Colonic mucosa (tissue), 4 donors: ENCODE results near the gene FLT1. TPM values are rescaled to one million over a fixed set of nuclear protein-coding genes. Genes with fewer than 3 reads are reported as not detected.

Experiments
- DNase-seq: peaks from one replicate; pipeline ENCODE4 v3.0.0-alpha.2; 2020
- H3K27ac ChIP-seq: fragments of 200-600 bp; one replicate; pipeline ENCODE4 v1.8.0; 2021
- H3K27me3 ChIP-seq: fragments of 200-600 bp; one replicate; pipeline ENCODE4 v1.8.0; 2021
- H3K36me3 ChIP-seq: fragments of 200-600 bp; one replicate; pipeline ENCODE4 v1.8.0; 2021
- H3K4me1 ChIP-seq: fragments of 200-600 bp; one replicate; pipeline ENCODE4 v1.8.0; 2021; ENCODE audit warnings: mild to moderate bottlenecking
- H3K4me3 ChIP-seq: fragments of 200-600 bp; one replicate; pipeline ENCODE4 v1.8.0; 2021
- H3K9ac ChIP-seq, 2 donors: one replicate each; pipeline ENCODE4 v1.7.0; 2013; ENCODE audit warnings: control low read depth in 2 of 2, low read depth in 2 of 2, low read length in 2 of 2
- H3K9me3 ChIP-seq: fragments of 200-600 bp; one replicate; pipeline ENCODE4 v1.8.0; 2021
- CTCF ChIP-seq: fragments of 200-600 bp; IDR thresholded peaks from one replicate; pipeline ENCODE4 v1.8.0; 2022; ENCODE audit warnings: antibody characterized with exemption, mild to moderate bottlenecking
- intact Hi-C: fragments of 100-400 bp; cut with DNase I; formaldehyde crosslinking; loops from one replicate; pipeline ENCODE4 v1.14.1; 2022
- total RNA-seq, 2 donors: library from RNA; stranded (reverse); fragmentation: NEBNext Ultra II Directional in 1 of 2; extraction: Animal tissue kit (Norgen Biotek cat#: 25700) in 1 of 2; gene quantifications; one replicate each; pipeline ENCODE4 v1.2.1, GENCODE V29; 2021
- donor health status: healthy.
- donor health status: DM: no; HTN: no; CAD: no.
- donor health status: DM: no; HTN: no; CAD: no.

The FLT1 gene
- total RNA-seq, 2 donors from 2014 or later, result 4.7 to 16.6 TPM

DNA sequence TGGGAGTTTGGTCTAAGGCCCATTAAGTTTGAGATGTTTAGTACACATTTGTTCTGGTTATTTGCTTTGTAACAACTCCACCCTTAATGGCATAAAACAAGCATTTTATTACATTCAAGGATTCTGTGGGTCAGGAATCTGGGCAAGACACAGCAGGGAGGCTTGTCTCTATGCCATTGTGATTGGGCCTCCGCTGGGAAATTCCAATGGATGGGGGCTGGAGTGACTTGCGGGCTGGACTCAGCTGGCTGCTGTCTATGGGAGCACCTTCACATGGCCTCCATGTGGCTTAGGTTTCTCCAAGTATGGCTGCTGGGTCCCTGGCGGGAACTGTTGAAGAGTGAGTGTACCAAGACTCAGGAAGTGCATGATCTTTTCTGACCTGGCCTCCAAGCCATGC lies 197.6 kb downstream of the FLT1 start:
- no peak for DNase-seq

GRCh38 chr13:28286263-28286662 lies 208.7 kb downstream of the FLT1 start:
- no peak for TF ChIP-seq CTCF
- intact Hi-C loops, result no loop called here
- no peak overlapping the region for H3K9ac ChIP-seq

More for the DNA sequence above, 197.6 kb downstream of the FLT1 start:
- Histone ChIP-seq H3K27me3 (no peaks in the 10 kb centered on the region), H3K9ac (no peak overlapping the region), H3K36me3 (no peaks in the 10 kb centered on the region), H3K4me3 (no peak overlapping the region), H3K4me1 (no peaks in the 10 kb centered on the region), H3K27ac (no peak overlapping the region), H3K9me3 (no peaks in the 10 kb centered on the region)
- intact Hi-C loops, result no loop called here
- no peak for TF ChIP-seq CTCF

DNA sequence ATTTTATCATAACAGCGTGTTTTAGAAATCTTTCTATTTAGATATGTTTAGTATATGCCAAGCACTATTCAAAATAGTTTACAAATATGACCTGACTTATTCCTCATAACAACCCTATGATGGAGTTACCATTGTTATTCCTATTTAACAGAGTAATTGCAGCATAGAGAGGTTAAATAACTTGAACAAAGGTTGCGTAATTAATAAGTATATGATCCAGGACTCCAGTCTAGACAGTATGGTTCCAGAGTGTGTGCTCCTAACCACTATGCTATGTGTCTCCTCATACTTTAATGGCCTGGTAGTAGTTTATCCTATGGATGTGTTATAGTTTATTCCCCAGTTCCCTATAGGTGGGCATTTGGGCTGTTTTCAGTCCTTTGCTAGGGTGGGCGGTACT lies 211.3 kb downstream of the FLT1 start:
- Histone ChIP-seq H3K4me3 (no peak overlapping the region), H3K36me3 (no peaks in the 10 kb centered on the region), H3K4me1 (no peaks in the 10 kb centered on the region), H3K9ac (no peak overlapping the region), H3K27me3 (no peaks in the 10 kb centered on the region), H3K27ac (no peak overlapping the region), H3K9me3 (no peaks in the 10 kb centered on the region)
- DNase-seq, result no peak
- no peak for TF ChIP-seq CTCF
- intact Hi-C loops, result no loop called here

More at GRCh38 chr13:28286263-28286662, 208.7 kb downstream of the FLT1 start:
- H3K27me3 ChIP-seq, result no peaks in the 10 kb centered on the region
- no peak overlapping the region for H3K27ac ChIP-seq
- H3K9me3 ChIP-seq, result no peaks in the 10 kb centered on the region
- DNase-seq, result no peak
- no peaks in the 10 kb centered on the region for H3K4me1 ChIP-seq
- H3K36me3 ChIP-seq, result no peaks in the 10 kb centered on the region
- H3K4me3 ChIP-seq, result no peak overlapping the region

- no peak overlapping the region for H3K9ac ChIP-seq
- intact Hi-C loops, result no loop called here
- H3K36me3 ChIP-seq, result no peaks in the 10 kb centered on the region
- H3K9me3 ChIP-seq, result no peaks in the 10 kb centered on the region
- no peak for DNase-seq
- H3K27me3 ChIP-seq, result no peaks in the 10 kb centered on the region
- H3K4me3 ChIP-seq, result no peak overlapping the region
- no peak for TF ChIP-seq CTCF
- H3K27ac ChIP-seq, result no peak overlapping the region
- H3K4me1 ChIP-seq, result no peaks in the 10 kb centered on the region
Observed at GRCh38 chr13:28282451-28282850, 212.5 kb downstream of the FLT1 start.

- no peak for DNase-seq
- H3K36me3 ChIP-seq, result no peaks in the 10 kb centered on the region
- H3K27me3 ChIP-seq, result no peaks in the 10 kb centered on the region
- intact Hi-C loops, result no loop called here
- H3K4me3 ChIP-seq, result no peak overlapping the region
- no peak overlapping the region for H3K9ac ChIP-seq
- H3K4me1 ChIP-seq, result no peaks in the 10 kb centered on the region
- TF ChIP-seq CTCF, result no peak
- no peaks in the 10 kb centered on the region for H3K9me3 ChIP-seq
- no peak overlapping the region for H3K27ac ChIP-seq
Observed at GRCh38 chr13:28273919-28274318, 221.0 kb downstream of the FLT1 start.
